ENCODE results near the gene ADGRG4. TPM values are rescaled to one million over a fixed set of nuclear protein-coding genes. Genes with fewer than 3 reads are reported as not detected.

The ADGRG4 gene
- total and polyA plus RNA-seq, 4 donors = under 0.01 to 0.10 (median 0.03) TPM

DNA sequence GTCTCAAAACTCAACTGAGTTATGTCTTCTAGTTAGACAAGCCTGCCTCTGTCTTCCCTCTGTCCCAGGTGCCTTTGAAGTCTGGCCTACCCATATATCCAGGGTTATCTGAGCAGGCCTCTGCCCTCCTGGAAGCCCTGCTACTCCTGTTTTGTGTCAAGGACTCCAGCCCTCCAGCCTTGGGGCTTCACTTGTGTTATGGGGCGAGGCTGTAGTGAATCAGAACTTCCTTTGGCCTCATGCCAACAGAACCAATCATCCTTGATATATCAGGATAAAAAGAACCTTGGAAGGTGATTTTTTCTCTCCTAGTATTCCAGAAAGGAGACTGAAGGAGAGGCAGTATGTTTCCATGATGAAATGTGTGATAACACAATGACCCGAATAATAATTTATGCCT is 8.9 kb upstream of the ADGRG4 start:
- DNase-seq (ENCODE audit: low read depth in 4 of 6, low spot score in 6 of 6) = no peak
- H3K27me3 ChIP-seq (ENCODE audit: control insufficient read depth, insufficient read depth, low read length) = peaks cover 2% of the 10 kb centered on the region
- H3K9me3 ChIP-seq (ENCODE audit: control insufficient read depth, insufficient read depth, low read length) = no peaks in the 10 kb centered on the region
- no peaks in the 10 kb centered on the region for H3K36me3 ChIP-seq (ENCODE audit: control insufficient read depth, insufficient read depth, low read length)
- 75% methylated on average over 1 of the region's 2 CpGs for WGBS (ENCODE audit: insufficient coverage)
- no peaks in the 10 kb centered on the region for H3K4me1 ChIP-seq (ENCODE audit: control insufficient read depth, insufficient read depth, low read length)
- H3K4me3 ChIP-seq (ENCODE audit: low read depth, low read length) = no peak overlapping the region
- H3K27ac ChIP-seq (ENCODE audit: low read depth, low read length) = no peak overlapping the region

GRCh38 chrX:136292656-136293055 is 8.1 kb upstream of the ADGRG4 start:
- no peak overlapping the region for H3K27ac ChIP-seq (ENCODE audit: low read depth, low read length)
- H3K9me3 ChIP-seq (ENCODE audit: control insufficient read depth, insufficient read depth, low read length) = no peaks in the 10 kb centered on the region
- no peak overlapping the region for H3K4me3 ChIP-seq (ENCODE audit: low read depth, low read length)
- WGBS (ENCODE audit: insufficient coverage) = no CpG with 5 or more reads among the region's 2 CpGs
- no peak for DNase-seq (ENCODE audit: low read depth in 4 of 6, low spot score in 6 of 6)
- H3K36me3 ChIP-seq (ENCODE audit: control insufficient read depth, insufficient read depth, low read length) = no peaks in the 10 kb centered on the region
- peaks cover 2% of the 10 kb centered on the region for H3K27me3 ChIP-seq (ENCODE audit: control insufficient read depth, insufficient read depth, low read length)
- H3K4me1 ChIP-seq (ENCODE audit: control insufficient read depth, insufficient read depth, low read length) = no peaks in the 10 kb centered on the region

DNA sequence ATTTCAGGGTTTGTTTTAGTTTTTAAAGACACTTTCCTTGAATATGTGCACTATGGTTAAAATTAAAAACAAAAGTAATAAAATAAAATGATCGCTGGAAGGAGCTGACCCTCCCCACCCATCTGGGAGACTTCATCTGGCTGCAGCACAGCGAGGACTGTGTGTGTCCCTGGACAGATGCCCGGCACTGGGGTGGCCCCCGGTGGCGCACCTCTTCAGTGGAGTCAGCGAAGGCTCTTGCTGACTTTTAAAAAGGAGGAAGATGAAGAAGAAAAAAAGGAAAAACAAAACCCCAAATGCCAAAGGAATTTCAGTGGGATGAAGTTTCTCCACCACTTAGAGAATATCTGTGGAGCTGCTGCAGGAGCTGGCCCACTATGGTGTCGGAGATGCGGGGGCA is 5.4 kb upstream of the ADGRG4 start:
- DNase-seq (ENCODE audit: low read depth in 4 of 6, low spot score in 6 of 6) = no peak

DNA sequence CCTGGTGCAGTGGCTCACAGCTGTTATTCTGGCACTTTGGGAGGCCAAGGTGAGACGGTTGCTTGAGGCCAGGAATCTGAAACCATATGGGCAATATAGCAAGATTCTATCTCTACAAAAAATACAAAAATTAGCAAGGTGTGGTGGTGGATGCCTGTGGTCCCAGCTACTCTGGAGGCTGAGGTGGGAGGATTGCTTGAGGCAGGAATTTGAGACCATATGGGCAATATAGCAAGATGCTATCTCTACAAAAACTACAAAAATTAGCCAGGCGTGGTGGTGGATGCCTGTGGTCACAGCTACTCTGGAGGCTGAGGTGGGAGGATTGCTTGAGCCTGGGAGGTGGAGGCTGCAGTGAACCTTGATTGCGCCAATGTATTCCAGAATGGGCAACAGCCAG is 2.3 kb downstream of the ADGRG4 start:
- H3K27me3 ChIP-seq (ENCODE audit: control insufficient read depth, insufficient read depth, low read length) = no peaks in the 10 kb centered on the region
- no peak overlapping the region for H3K27ac ChIP-seq (ENCODE audit: low read depth, low read length)
- H3K36me3 ChIP-seq (ENCODE audit: control insufficient read depth, insufficient read depth, low read length) = no peaks in the 10 kb centered on the region
- H3K4me1 ChIP-seq (ENCODE audit: control insufficient read depth, insufficient read depth, low read length) = no peaks in the 10 kb centered on the region
- H3K4me3 ChIP-seq (ENCODE audit: low read depth, low read length) = no peak overlapping the region
- WGBS (ENCODE audit: insufficient coverage) = 100% methylated on average over 1 of the region's 3 CpGs
- DNase-seq (ENCODE audit: low read depth in 4 of 6, low spot score in 6 of 6) = no peak
- no peaks in the 10 kb centered on the region for H3K9me3 ChIP-seq (ENCODE audit: control insufficient read depth, insufficient read depth, low read length)

More for the DNA sequence above, 5.4 kb upstream of the ADGRG4 start:
- no peaks in the 10 kb centered on the region for H3K36me3 ChIP-seq (ENCODE audit: control insufficient read depth, insufficient read depth, low read length)
- 80% methylated on average over 3 of the region's 8 CpGs for WGBS (ENCODE audit: insufficient coverage)
- H3K4me3 ChIP-seq (ENCODE audit: low read depth, low read length) = no peak overlapping the region
- no peak overlapping the region for H3K27ac ChIP-seq (ENCODE audit: low read depth, low read length)
- H3K9me3 ChIP-seq (ENCODE audit: control insufficient read depth, insufficient read depth, low read length) = no peaks in the 10 kb centered on the region
- H3K4me1 ChIP-seq (ENCODE audit: control insufficient read depth, insufficient read depth, low read length) = no peaks in the 10 kb centered on the region
- H3K27me3 ChIP-seq (ENCODE audit: control insufficient read depth, insufficient read depth, low read length) = peaks cover 2% of the 10 kb centered on the region

GRCh38 chrX:136304493-136304892 is 3.7 kb downstream of the ADGRG4 start:
- no peaks in the 10 kb centered on the region for H3K27me3 ChIP-seq (ENCODE audit: control insufficient read depth, insufficient read depth, low read length)

GRCh38 chrX:136306182-136306581 is 5.4 kb downstream of the ADGRG4 start:
- no peak for DNase-seq (ENCODE audit: low read depth in 4 of 6, low spot score in 6 of 6)
- no peaks in the 10 kb centered on the region for H3K4me1 ChIP-seq (ENCODE audit: control insufficient read depth, insufficient read depth, low read length)
- H3K9me3 ChIP-seq (ENCODE audit: control insufficient read depth, insufficient read depth, low read length) = no peaks in the 10 kb centered on the region
- no peaks in the 10 kb centered on the region for H3K36me3 ChIP-seq (ENCODE audit: control insufficient read depth, insufficient read depth, low read length)
- no peak overlapping the region for H3K4me3 ChIP-seq (ENCODE audit: low read depth, low read length)
- whole genome bisulfite sequencing (ENCODE audit: insufficient coverage) = no CpG with 5 or more reads among the region's 1 CpG
- H3K27ac ChIP-seq (ENCODE audit: low read depth, low read length) = no peak overlapping the region
- H3K27me3 ChIP-seq (ENCODE audit: control insufficient read depth, insufficient read depth, low read length) = no peaks in the 10 kb centered on the region

More at GRCh38 chrX:136304493-136304892, 3.7 kb downstream of the ADGRG4 start:
- no peak overlapping the region for H3K27ac ChIP-seq (ENCODE audit: low read depth, low read length)
- no peaks in the 10 kb centered on the region for H3K9me3 ChIP-seq (ENCODE audit: control insufficient read depth, insufficient read depth, low read length)
- no peak for DNase-seq (ENCODE audit: low read depth in 4 of 6, low spot score in 6 of 6)
- H3K36me3 ChIP-seq (ENCODE audit: control insufficient read depth, insufficient read depth, low read length) = no peaks in the 10 kb centered on the region
- H3K4me3 ChIP-seq (ENCODE audit: low read depth, low read length) = no peak overlapping the region
- no peaks in the 10 kb centered on the region for H3K4me1 ChIP-seq (ENCODE audit: control insufficient read depth, insufficient read depth, low read length)
- WGBS (ENCODE audit: insufficient coverage) = 57% methylated on average over 3 of the region's 3 CpGs

GRCh38 chrX:136307471-136307870 is 6.7 kb downstream of the ADGRG4 start:
- Histone ChIP-seq H3K4me3 (ENCODE audit: low read depth, low read length) (no peak overlapping the region), H3K4me1 (ENCODE audit: control insufficient read depth, insufficient read depth, low read length) (no peaks in the 10 kb centered on the region), H3K36me3 (ENCODE audit: control insufficient read depth, insufficient read depth, low read length) (no peaks in the 10 kb centered on the region), H3K27me3 (ENCODE audit: control insufficient read depth, insufficient read depth, low read length) (no peaks in the 10 kb centered on the region), H3K27ac (ENCODE audit: low read depth, low read length) (no peak overlapping the region), H3K9me3 (ENCODE audit: control insufficient read depth, insufficient read depth, low read length) (no peaks in the 10 kb centered on the region)
- no CpG with 5 or more reads among the region's 1 CpG for WGBS (ENCODE audit: insufficient coverage)
- no peak for DNase-seq (ENCODE audit: low read depth in 4 of 6, low spot score in 6 of 6)

DNA sequence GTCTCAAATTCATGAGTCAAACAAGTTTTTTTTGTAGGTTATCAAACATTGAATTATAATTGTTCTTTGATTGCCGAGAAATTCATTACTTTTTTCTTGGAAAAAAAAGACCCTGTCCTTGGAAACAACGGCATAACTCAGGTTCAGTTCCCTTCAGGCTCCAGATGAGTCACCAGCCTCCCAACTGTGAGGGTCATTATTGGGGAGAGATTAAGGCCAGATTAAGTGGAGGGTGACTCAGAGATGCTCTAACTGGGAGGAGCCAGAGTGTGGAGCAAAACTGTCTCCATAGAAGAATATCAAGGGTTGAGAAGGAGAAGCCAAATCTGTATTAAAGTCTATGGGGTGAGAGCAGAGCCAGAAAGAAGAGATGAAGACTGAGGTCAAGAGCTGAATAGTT is 9.6 kb downstream of the ADGRG4 start:
- Histone ChIP-seq H3K27me3 (ENCODE audit: control insufficient read depth, insufficient read depth, low read length) (no peaks in the 10 kb centered on the region), H3K4me1 (ENCODE audit: control insufficient read depth, insufficient read depth, low read length) (no peaks in the 10 kb centered on the region), H3K36me3 (ENCODE audit: control insufficient read depth, insufficient read depth, low read length) (no peaks in the 10 kb centered on the region), H3K27ac (ENCODE audit: low read depth, low read length) (no peak overlapping the region), H3K4me3 (ENCODE audit: low read depth, low read length) (no peak overlapping the region), H3K9me3 (ENCODE audit: control insufficient read depth, insufficient read depth, low read length) (no peaks in the 10 kb centered on the region)
- DNase-seq (ENCODE audit: low read depth in 4 of 6, low spot score in 6 of 6) = no peak
- WGBS (ENCODE audit: insufficient coverage) = 58% methylated on average over 2 of the region's 2 CpGs

- DNase-seq (ENCODE audit: low read depth in 4 of 6, low spot score in 6 of 6) = no peak
- no peaks in the 10 kb centered on the region for H3K4me1 ChIP-seq (ENCODE audit: control insufficient read depth, insufficient read depth, low read length)
These were observed 17.4 kb downstream of the ADGRG4 start for GRCh38 chrX:136318156-136318555.

GRCh38 chrX:136318895-136319597 is 18.3 kb downstream of the ADGRG4 start:
- WGBS (ENCODE audit: insufficient coverage) = 59% methylated on average over 6 of the region's 8 CpGs
- no peak overlapping the region for H3K4me3 ChIP-seq (ENCODE audit: low read depth, low read length)
- H3K9me3 ChIP-seq (ENCODE audit: control insufficient read depth, insufficient read depth, low read length) = no peaks in the 10 kb centered on the region
- H3K27me3 ChIP-seq (ENCODE audit: control insufficient read depth, insufficient read depth, low read length) = no peaks in the 10 kb centered on the region
- H3K27ac ChIP-seq (ENCODE audit: low read depth, low read length) = no peak overlapping the region
- no peaks in the 10 kb centered on the region for H3K36me3 ChIP-seq (ENCODE audit: control insufficient read depth, insufficient read depth, low read length)
- H3K4me1 ChIP-seq (ENCODE audit: control insufficient read depth, insufficient read depth, low read length) = no peaks in the 10 kb centered on the region
- peak in 2 of 6 donors; percentile 72 for DNase-seq (ENCODE audit: low read depth in 4 of 6, low spot score in 6 of 6)

More at GRCh38 chrX:136318156-136318555, 17.4 kb downstream of the ADGRG4 start:
- Histone ChIP-seq H3K27ac (ENCODE audit: low read depth, low read length) (no peak overlapping the region), H3K36me3 (ENCODE audit: control insufficient read depth, insufficient read depth, low read length) (no peaks in the 10 kb centered on the region), H3K4me3 (ENCODE audit: low read depth, low read length) (no peak overlapping the region), H3K9me3 (ENCODE audit: control insufficient read depth, insufficient read depth, low read length) (no peaks in the 10 kb centered on the region), H3K27me3 (ENCODE audit: control insufficient read depth, insufficient read depth, low read length) (no peaks in the 10 kb centered on the region)
- WGBS (ENCODE audit: insufficient coverage) = no CpG with 5 or more reads among the region's 2 CpGs
